Loucy (cell line): ENCODE measurements around the gene CDC40.

Source experiments
- H2AFZ ChIP-seq: fragments of 200-600 bp; sonication (generic); 2 replicates; pipeline ENCODE4 v1.6.0; 2016; ENCODE audit warnings: antibody characterized with exemption, mild to moderate bottlenecking, low read length, moderate library complexity
- H3F3A ChIP-seq: fragments of 200-600 bp; 2 replicates; pipeline ENCODE4 v1.6.0; 2016; ENCODE audit warnings: antibody characterized with exemption, low read depth, mild to moderate bottlenecking
- H3K27me3 ChIP-seq: fragments of 200-600 bp; sonication (generic); 2 replicates; pipeline ENCODE4 v1.6.1; 2014; ENCODE audit warnings: low read length, mild to moderate bottlenecking; ENCODE audit not compliant: insufficient read depth, poor library complexity, severe bottlenecking
- H3K36me3 ChIP-seq: fragments of 200-600 bp; sonication (generic); 2 replicates; pipeline ENCODE4 v1.6.1; 2016; ENCODE audit warnings: low read length; ENCODE audit not compliant: insufficient read depth
- H3K4me1 ChIP-seq: fragments of 200-600 bp; sonication (generic); 2 replicates; pipeline ENCODE4 v1.5.1; 2014; ENCODE audit warnings: low read length, mild to moderate bottlenecking; ENCODE audit not compliant: insufficient read depth, poor library complexity, severe bottlenecking
- H3K4me2 ChIP-seq: fragments of 200-600 bp; sonication (generic); 2 replicates; pipeline ENCODE4 v1.6.0; 2014; ENCODE audit warnings: antibody characterized with exemption, low read length, low read depth, mild to moderate bottlenecking; ENCODE audit not compliant: poor library complexity, severe bottlenecking
- H3K4me3 ChIP-seq: fragments of 200-600 bp; sonication (generic); 2 replicates; pipeline ENCODE4 v1.5.1; 2014; ENCODE audit warnings: low read length, mild to moderate bottlenecking, mixed read lengths; ENCODE audit not compliant: poor library complexity, severe bottlenecking
- H3K79me2 ChIP-seq: fragments of 200-600 bp; sonication (generic); 2 replicates; pipeline ENCODE4 v1.6.1; 2014; ENCODE audit warnings: low read length; ENCODE audit not compliant: insufficient read depth
- H3K9ac ChIP-seq: fragments of 200-600 bp; sonication (generic); 2 replicates; pipeline ENCODE4 v1.6.0; 2014; ENCODE audit warnings: mild to moderate bottlenecking, low read depth, low read length, moderate library complexity; ENCODE audit not compliant: poor library complexity, severe bottlenecking
- H3K9me2 ChIP-seq: fragments of 200-600 bp; sonication (generic); replicated peaks from 2 replicates; pipeline ENCODE4 v1.6.1; 2016; ENCODE audit warnings: low read depth, low read length, mixed read lengths
- H3K9me3 ChIP-seq: fragments of 200-600 bp; sonication (generic); 2 replicates; pipeline ENCODE4 v1.6.1; 2014; ENCODE audit warnings: mild to moderate bottlenecking, antibody characterized with exemption, low read length, low read depth; ENCODE audit not compliant: insufficient read depth
- H4K20me1 ChIP-seq: fragments of 200-600 bp; sonication (generic); 2 replicates; pipeline ENCODE4 v1.6.0; 2014; ENCODE audit warnings: antibody characterized with exemption, low read length, mild to moderate bottlenecking; ENCODE audit not compliant: insufficient read depth, poor library complexity, severe bottlenecking
- EZH2phosphoT487 ChIP-seq: fragments of 200-600 bp; IDR thresholded peaks from 2 replicates; pipeline ENCODE4 v1.6.1; 2018; ENCODE audit warnings: antibody characterized with exemption, mild to moderate bottlenecking, moderate library complexity, borderline replicate concordance
- TF ChIP-seq, protein P1 (sequence below): fragments of 200-600 bp; sonication (generic); conservative IDR thresholded peaks from 2 replicates; pipeline ENCODE4 v1.5.1; 2014; ENCODE audit warnings: mild to moderate bottlenecking, antibody characterized with exemption, low read length

Gene CDC40

DNA sequence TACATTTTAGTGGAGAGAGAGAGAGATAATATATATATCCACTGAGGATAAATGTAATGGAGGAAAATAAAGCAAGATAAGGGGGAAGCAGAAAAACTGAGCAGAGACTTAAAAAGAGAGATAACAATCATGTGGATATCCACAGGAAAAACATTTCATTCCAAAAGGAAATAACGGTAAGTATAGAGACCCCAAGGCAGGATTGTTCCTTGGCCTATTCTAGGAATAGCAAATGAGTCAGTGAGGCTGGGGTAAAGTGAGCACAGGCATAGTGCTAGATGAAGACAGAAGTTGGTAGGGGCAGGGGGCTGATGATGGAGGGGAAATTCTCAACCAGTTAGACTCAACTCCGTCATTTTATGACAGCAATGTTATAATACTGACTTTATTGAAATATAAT, 11.2 kb downstream of the CDC40 start:
- Histone ChIP-seq H3F3A (no peaks in the 10 kb centered on the region), H3K79me2 (peaks cover 92% of the 10 kb centered on the region), H2AFZ (no peak overlapping the region), H4K20me1 (peaks cover 66% of the 10 kb centered on the region), H3K4me2 (peak overlapping the region; percentile 62), H3K9ac (peak overlapping the region; percentile 4), H3K4me1 (peaks cover 59% of the 10 kb centered on the region), H3K4me3 (peak overlapping the region; percentile 31), H3K9me3 (no peaks in the 10 kb centered on the region), H3K9me2 (no peaks in the 10 kb centered on the region), H3K27me3 (no peaks in the 10 kb centered on the region), H3K36me3 (peaks cover 17% of the 10 kb centered on the region; the same call in 1 of the 2 replicates)
- TF ChIP-seq, protein P1, sequence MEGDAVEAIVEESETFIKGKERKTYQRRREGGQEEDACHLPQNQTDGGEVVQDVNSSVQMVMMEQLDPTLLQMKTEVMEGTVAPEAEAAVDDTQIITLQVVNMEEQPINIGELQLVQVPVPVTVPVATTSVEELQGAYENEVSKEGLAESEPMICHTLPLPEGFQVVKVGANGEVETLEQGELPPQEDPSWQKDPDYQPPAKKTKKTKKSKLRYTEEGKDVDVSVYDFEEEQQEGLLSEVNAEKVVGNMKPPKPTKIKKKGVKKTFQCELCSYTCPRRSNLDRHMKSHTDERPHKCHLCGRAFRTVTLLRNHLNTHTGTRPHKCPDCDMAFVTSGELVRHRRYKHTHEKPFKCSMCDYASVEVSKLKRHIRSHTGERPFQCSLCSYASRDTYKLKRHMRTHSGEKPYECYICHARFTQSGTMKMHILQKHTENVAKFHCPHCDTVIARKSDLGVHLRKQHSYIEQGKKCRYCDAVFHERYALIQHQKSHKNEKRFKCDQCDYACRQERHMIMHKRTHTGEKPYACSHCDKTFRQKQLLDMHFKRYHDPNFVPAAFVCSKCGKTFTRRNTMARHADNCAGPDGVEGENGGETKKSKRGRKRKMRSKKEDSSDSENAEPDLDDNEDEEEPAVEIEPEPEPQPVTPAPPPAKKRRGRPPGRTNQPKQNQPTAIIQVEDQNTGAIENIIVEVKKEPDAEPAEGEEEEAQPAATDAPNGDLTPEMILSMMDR: no peak
- no peak for TF ChIP-seq EZH2phosphoT487

GRCh38 chr6:110195639-110196038, 15.4 kb downstream of the CDC40 start:
- Histone ChIP-seq H3K4me1 (peaks cover 19% of the 10 kb centered on the region), H2AFZ (no peak overlapping the region), H3K4me2 (no peak overlapping the region), H3K9me2 (no peaks in the 10 kb centered on the region), H3K79me2 (peaks cover 86% of the 10 kb centered on the region), H3F3A (no peaks in the 10 kb centered on the region), H4K20me1 (peaks cover 48% of the 10 kb centered on the region), H3K4me3 (no peak overlapping the region), H3K9ac (no peak overlapping the region), H3K27me3 (no peaks in the 10 kb centered on the region), H3K9me3 (no peaks in the 10 kb centered on the region), H3K36me3 (peaks cover 33% of the 10 kb centered on the region; the same call in 1 of the 2 replicates)
- TF ChIP-seq EZH2phosphoT487: no peak
- TF ChIP-seq, protein P1: no peak

- no peak overlapping the region for H3K4me2 ChIP-seq
- TF ChIP-seq, protein P1: no peak
- TF ChIP-seq EZH2phosphoT487: no peak
- no peaks in the 10 kb centered on the region for H3K9me3 ChIP-seq
- H4K20me1 ChIP-seq: peaks cover 45% of the 10 kb centered on the region
- H3K9me2 ChIP-seq: no peaks in the 10 kb centered on the region
- no peak overlapping the region for H2AFZ ChIP-seq
- H3K9ac ChIP-seq: no peak overlapping the region
- H3K79me2 ChIP-seq: peaks cover 87% of the 10 kb centered on the region
- no peaks in the 10 kb centered on the region for H3K27me3 ChIP-seq
- H3K4me1 ChIP-seq: peaks cover 8% of the 10 kb centered on the region
- H3F3A ChIP-seq: no peaks in the 10 kb centered on the region
- H3K36me3 ChIP-seq: peaks cover 33% of the 10 kb centered on the region; the same call in 1 of the 2 replicates
- no peak overlapping the region for H3K4me3 ChIP-seq
These were observed 16.6 kb downstream of the CDC40 start for GRCh38 chr6:110196874-110197273.
